WERI-Rb-1 (cell line): ENCODE results near the gene ANK2.

Experiments
- DNase-seq: peaks from one replicate; pipeline ENCODE4 v3.0.0-alpha.2; 2020
- H3K27ac ChIP-seq: fragments of 250-450 bp; sonication (Bioruptor Pico); 2 replicates; pipeline ENCODE4 v1.5.1; 2020; ENCODE audit warnings: mild to moderate bottlenecking, moderate library complexity
- H3K27me3 ChIP-seq: fragments of 250-450 bp; sonication (Bioruptor Pico); 2 replicates; pipeline ENCODE4 v1.5.1; 2021; ENCODE audit warnings: mild to moderate bottlenecking, low read depth, moderate library complexity; ENCODE audit not compliant: insufficient read depth, severe bottlenecking
- H3K36me3 ChIP-seq: fragments of 250-450 bp; sonication (Bioruptor Pico); 2 replicates; pipeline ENCODE4 v1.5.1; 2020; ENCODE audit warnings: mild to moderate bottlenecking, moderate library complexity
- H3K4me3 ChIP-seq: 2 replicates; pipeline ENCODE4 v1.5.1; 2011; ENCODE audit warnings: low read depth, mild to moderate bottlenecking, control low read depth, low read length
- H3K9me3 ChIP-seq: fragments of 250-450 bp; sonication (Bioruptor Pico); 2 replicates; pipeline ENCODE4 v1.5.1; 2021; ENCODE audit warnings: mild to moderate bottlenecking, moderate library complexity; ENCODE audit not compliant: severe bottlenecking
- CTCF ChIP-seq: IDR thresholded peaks from 2 replicates; pipeline ENCODE4 v1.5.1; 2011; ENCODE audit warnings: low read depth, mild to moderate bottlenecking, control low read depth, inconsistent platforms, low read length

The ANK2 gene

GRCh38 chr4:113289766-113290165, 240.3 kb downstream of the ANK2 start:
- DNase-seq: no peak
- no peak for TF ChIP-seq CTCF
- H3K36me3 ChIP-seq: no peaks in the 10 kb centered on the region
- no peak overlapping the region for H3K27ac ChIP-seq
- no peaks in the 10 kb centered on the region for H3K27me3 ChIP-seq
- no peaks in the 10 kb centered on the region for H3K9me3 ChIP-seq
- no peak overlapping the region for H3K4me3 ChIP-seq

GRCh38 chr4:113290666-113291065, 241.2 kb downstream of the ANK2 start:
- no peak for TF ChIP-seq CTCF
- Histone ChIP-seq H3K9me3 (no peaks in the 10 kb centered on the region), H3K4me3 (no peak overlapping the region), H3K36me3 (no peaks in the 10 kb centered on the region), H3K27me3 (no peaks in the 10 kb centered on the region), H3K27ac (no peak overlapping the region; the same call in 1 of the 2 replicates)
- peak; percentile 57 for DNase-seq

- Histone ChIP-seq H3K9me3 (no peaks in the 10 kb centered on the region), H3K27ac (peak overlapping the region; percentile 20; the same call in 1 of the 2 replicates), H3K4me3 (no peak overlapping the region), H3K27me3 (no peaks in the 10 kb centered on the region), H3K36me3 (no peaks in the 10 kb centered on the region)
- DNase-seq: peak; percentile 67
- no peak for TF ChIP-seq CTCF
These were observed 243.1 kb downstream of the ANK2 start for GRCh38 chr4:113292371-113293042.

GRCh38 chr4:113293043-113293560, 243.6 kb downstream of the ANK2 start:
- H3K27ac ChIP-seq: no peak overlapping the region
- H3K36me3 ChIP-seq: no peaks in the 10 kb centered on the region
- no peaks in the 10 kb centered on the region for H3K9me3 ChIP-seq
- no peaks in the 10 kb centered on the region for H3K27me3 ChIP-seq
- H3K4me3 ChIP-seq: no peak overlapping the region
- no peak for TF ChIP-seq CTCF
- DNase-seq: no peak

GRCh38 chr4:113293674-113294073, 244.2 kb downstream of the ANK2 start:
- no peak for DNase-seq
- Histone ChIP-seq H3K4me3 (no peak overlapping the region), H3K36me3 (no peaks in the 10 kb centered on the region), H3K9me3 (no peaks in the 10 kb centered on the region), H3K27me3 (no peaks in the 10 kb centered on the region), H3K27ac (no peak overlapping the region)
- no peak for TF ChIP-seq CTCF

- Histone ChIP-seq H3K27me3 (no peaks in the 10 kb centered on the region), H3K9me3 (no peaks in the 10 kb centered on the region), H3K4me3 (no peak overlapping the region), H3K27ac (no peak overlapping the region), H3K36me3 (no peaks in the 10 kb centered on the region; the same call in 1 of the 2 replicates)
- no peak for TF ChIP-seq CTCF
- DNase-seq: no peak
These were observed 245.5 kb downstream of the ANK2 start for GRCh38 chr4:113294908-113295307.
